Measurements from ENCODE around the gene CRTAP. TPM values are rescaled to one million over a fixed set of nuclear protein-coding genes. Genes with fewer than 3 reads are reported as not detected.
"Not testable (repeated sequence)": the region's sequence is repeated elsewhere in the genome, so short reads cannot be mapped to it uniquely, and the experiment has no call there.

The CRTAP gene
- polyA plus RNA-seq, 3 donors, result 134 to 321 (median 317) TPM

DNA sequence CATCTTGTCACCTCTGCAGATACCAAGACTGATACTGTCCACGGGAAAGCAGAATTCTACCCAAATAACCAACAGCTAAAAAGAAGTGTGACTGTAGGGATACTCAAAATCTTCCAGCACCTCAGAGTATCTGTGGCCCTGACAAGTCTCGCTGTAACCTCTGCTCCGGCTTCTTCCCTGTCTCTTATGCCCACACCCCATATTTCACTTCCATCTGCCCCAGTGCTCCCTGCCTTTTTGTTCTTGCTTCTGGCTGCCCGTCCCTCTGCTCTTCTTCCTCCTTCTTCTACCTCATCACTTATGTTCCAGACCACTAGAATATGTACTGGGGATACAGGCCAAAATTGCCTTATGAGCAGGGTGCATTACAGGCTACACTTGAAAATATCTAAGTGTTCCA lies 45.4 kb downstream of the CRTAP start:
- no peak overlapping the region for H3K4me3 Mint-ChIP-seq
- H3K27ac Mint-ChIP-seq, result peak overlapping the region in 2 of 7 donors; percentile 1 to 38
- H3K4me1 Mint-ChIP-seq, result peaks cover 16% of the 10 kb centered on the region
- TF ChIP-seq, protein P1, sequence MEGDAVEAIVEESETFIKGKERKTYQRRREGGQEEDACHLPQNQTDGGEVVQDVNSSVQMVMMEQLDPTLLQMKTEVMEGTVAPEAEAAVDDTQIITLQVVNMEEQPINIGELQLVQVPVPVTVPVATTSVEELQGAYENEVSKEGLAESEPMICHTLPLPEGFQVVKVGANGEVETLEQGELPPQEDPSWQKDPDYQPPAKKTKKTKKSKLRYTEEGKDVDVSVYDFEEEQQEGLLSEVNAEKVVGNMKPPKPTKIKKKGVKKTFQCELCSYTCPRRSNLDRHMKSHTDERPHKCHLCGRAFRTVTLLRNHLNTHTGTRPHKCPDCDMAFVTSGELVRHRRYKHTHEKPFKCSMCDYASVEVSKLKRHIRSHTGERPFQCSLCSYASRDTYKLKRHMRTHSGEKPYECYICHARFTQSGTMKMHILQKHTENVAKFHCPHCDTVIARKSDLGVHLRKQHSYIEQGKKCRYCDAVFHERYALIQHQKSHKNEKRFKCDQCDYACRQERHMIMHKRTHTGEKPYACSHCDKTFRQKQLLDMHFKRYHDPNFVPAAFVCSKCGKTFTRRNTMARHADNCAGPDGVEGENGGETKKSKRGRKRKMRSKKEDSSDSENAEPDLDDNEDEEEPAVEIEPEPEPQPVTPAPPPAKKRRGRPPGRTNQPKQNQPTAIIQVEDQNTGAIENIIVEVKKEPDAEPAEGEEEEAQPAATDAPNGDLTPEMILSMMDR (IDR thresholded peaks at IDR 0.05), result no peak
- Histone ChIP-seq H3K4me1 (ENCODE audit: control insufficient read depth in 1 of 2, insufficient read depth in 2 of 2, low read length in 2 of 2) (peaks cover 0 to 3% of the 10 kb centered on the region in 2 donors), H3K79me2 (ENCODE audit: insufficient read depth, low read length) (no peaks in the 10 kb centered on the region), H3K9ac (ENCODE audit: insufficient read depth, low read length, poor library complexity, severe bottlenecking) (no peak overlapping the region), H3K4me3 (replicated peaks in 1 of 3; ENCODE audit: low read depth in 2 of 3, low read length in 3 of 3) (no peak overlapping the region), H3K4me2 (replicated peaks; ENCODE audit: extremely low read depth, low read length, poor library complexity, severe bottlenecking) (no peak overlapping the region), H3K9me3 (replicated peaks in 1 of 2; ENCODE audit: control insufficient read depth in 1 of 2, insufficient read depth in 1 of 2, low read length in 2 of 2) (no peaks in the 10 kb centered on the region), H3K27me3 (ENCODE audit: control insufficient read depth in 2 of 2, insufficient read depth in 2 of 2, low read length in 2 of 2) (no peaks in the 10 kb centered on the region), H3K27ac (ENCODE audit: low read depth in 1 of 2, low read length in 2 of 2) (no peak overlapping the region), H2AFZ (ENCODE audit: insufficient read depth, low read depth, low read length, poor library complexity, severe bottlenecking) (no peak overlapping the region), H4K20me1 (ENCODE audit: insufficient read depth, low read length) (no peaks in the 10 kb centered on the region), H3K36me3 (replicated peaks in 1 of 2; ENCODE audit: control insufficient read depth in 1 of 2, insufficient read depth in 2 of 2, low read length in 2 of 2) (no peaks in the 10 kb centered on the region)
- H3K27me3 Mint-ChIP-seq (ENCODE audit: low read depth in 3 of 3), result peaks cover 0 to 2% (median 1%) of the 10 kb centered on the region in 3 donors
- intact Hi-C loops (cut with micrococcal nuclease), result no loop called here
- H3K36me3 Mint-ChIP-seq, result no peaks in the 10 kb centered on the region
- H3K9me3 Mint-ChIP-seq, result peaks cover 0 to 3% (median 0%) of the 10 kb centered on the region in 7 donors
- no peak for DNase-seq
- WGBS (ENCODE audit: insufficient coverage), result 96% methylated on average over 2 of the region's 4 CpGs

DNA sequence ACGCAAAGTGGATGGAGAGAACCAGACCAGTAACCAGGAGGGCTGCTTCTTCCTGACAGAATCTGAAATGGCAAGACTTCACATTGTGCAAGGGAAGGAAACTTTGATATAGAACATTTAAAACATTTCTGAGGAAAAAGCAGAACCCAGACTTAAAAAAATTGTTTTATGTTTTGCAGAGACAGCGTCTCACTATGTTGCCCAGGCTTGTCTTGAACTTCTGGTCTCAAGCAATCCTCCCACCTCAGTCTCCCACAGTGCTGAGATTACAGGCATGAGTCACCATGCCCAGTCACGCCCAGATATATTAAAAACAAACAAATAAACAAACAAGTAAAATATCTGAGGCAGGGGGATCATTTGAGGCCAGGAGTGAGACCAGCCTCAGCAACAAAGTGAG lies 46.2 kb downstream of the CRTAP start:
- TF ChIP-seq, protein P1 (IDR thresholded peaks at IDR 0.05), result no peak
- H3K4me3 ChIP-seq (replicated peaks in 1 of 3; ENCODE audit: low read depth in 2 of 3, low read length in 3 of 3), result no peak overlapping the region
- no peak overlapping the region for H3K9ac ChIP-seq (ENCODE audit: insufficient read depth, low read length, poor library complexity, severe bottlenecking)
- peaks cover 0 to 3% (median 0%) of the 10 kb centered on the region in 7 donors for H3K9me3 Mint-ChIP-seq
- no peak overlapping the region for H3K27ac ChIP-seq (ENCODE audit: low read depth in 1 of 2, low read length in 2 of 2)
- H3K27me3 Mint-ChIP-seq (ENCODE audit: low read depth in 3 of 3), result peaks cover 0 to 2% (median 1%) of the 10 kb centered on the region in 3 donors
- peaks cover 19% of the 10 kb centered on the region for H3K4me1 Mint-ChIP-seq
- no peak overlapping the region for H3K4me3 Mint-ChIP-seq
- H3K4me1 ChIP-seq (ENCODE audit: control insufficient read depth in 1 of 2, insufficient read depth in 2 of 2, low read length in 2 of 2), result peaks cover 0 to 3% of the 10 kb centered on the region in 2 donors
- H3K4me2 ChIP-seq (replicated peaks; ENCODE audit: extremely low read depth, low read length, poor library complexity, severe bottlenecking), result no peak overlapping the region
- H3K27ac Mint-ChIP-seq, result peak overlapping the region in 4 of 7 donors; percentile 2 to 64 (median 28)
- DNase-seq, result no peak
- no peaks in the 10 kb centered on the region for H3K27me3 ChIP-seq (ENCODE audit: control insufficient read depth in 2 of 2, insufficient read depth in 2 of 2, low read length in 2 of 2)
- no peaks in the 10 kb centered on the region for H3K36me3 Mint-ChIP-seq
- no peak overlapping the region for H2AFZ ChIP-seq (ENCODE audit: insufficient read depth, low read depth, low read length, poor library complexity, severe bottlenecking)
- H3K79me2 ChIP-seq (ENCODE audit: insufficient read depth, low read length), result no peaks in the 10 kb centered on the region
- WGBS (ENCODE audit: insufficient coverage), result 100% methylated on average over 2 of the region's 3 CpGs
- intact Hi-C loops (cut with micrococcal nuclease), result no loop called here
- H3K9me3 ChIP-seq (replicated peaks in 1 of 2; ENCODE audit: control insufficient read depth in 1 of 2, insufficient read depth in 1 of 2, low read length in 2 of 2), result no peaks in the 10 kb centered on the region
- H3K36me3 ChIP-seq (replicated peaks in 1 of 2; ENCODE audit: control insufficient read depth in 1 of 2, insufficient read depth in 2 of 2, low read length in 2 of 2), result no peaks in the 10 kb centered on the region
- H4K20me1 ChIP-seq (ENCODE audit: insufficient read depth, low read length), result no peaks in the 10 kb centered on the region

DNA sequence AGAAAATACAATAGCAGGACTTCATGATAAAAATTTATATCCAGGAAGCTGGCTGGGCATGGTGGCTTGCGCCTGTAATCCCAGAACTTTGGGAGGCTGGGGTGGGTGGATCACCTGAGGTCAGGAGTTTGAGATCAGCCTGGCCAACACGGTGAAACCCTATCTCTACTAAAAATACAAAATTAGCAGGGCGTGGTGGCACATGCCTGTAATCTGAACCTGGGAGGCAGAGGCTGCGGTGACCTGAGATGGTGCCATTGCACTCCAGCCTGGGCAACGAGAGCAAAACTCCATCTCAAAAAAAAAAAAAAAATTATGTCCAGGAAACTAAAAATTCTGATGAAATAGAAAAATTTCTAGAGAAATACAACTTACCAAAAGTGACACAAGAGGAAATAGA lies 48.8 kb downstream of the CRTAP start:
- H3K27me3 ChIP-seq (ENCODE audit: control insufficient read depth in 2 of 2, insufficient read depth in 2 of 2, low read length in 2 of 2); H4K20me1 ChIP-seq (ENCODE audit: insufficient read depth, low read length); H3K9me3 ChIP-seq (replicated peaks in 1 of 2; ENCODE audit: control insufficient read depth in 1 of 2, insufficient read depth in 1 of 2, low read length in 2 of 2); H3K9ac ChIP-seq (ENCODE audit: insufficient read depth, low read length, poor library complexity, severe bottlenecking); DNase-seq; H3K79me2 ChIP-seq (ENCODE audit: insufficient read depth, low read length); H3K27ac ChIP-seq (ENCODE audit: low read depth in 1 of 2, low read length in 2 of 2); H3K4me2 ChIP-seq (replicated peaks; ENCODE audit: extremely low read depth, low read length, poor library complexity, severe bottlenecking); H3K27ac Mint-ChIP-seq; H3K36me3 Mint-ChIP-seq; H3K4me1 ChIP-seq (ENCODE audit: control insufficient read depth in 1 of 2, insufficient read depth in 2 of 2, low read length in 2 of 2); H3K9me3 Mint-ChIP-seq; intact Hi-C loops (cut with micrococcal nuclease); H2AFZ ChIP-seq (ENCODE audit: insufficient read depth, low read depth, low read length, poor library complexity, severe bottlenecking); H3K4me3 Mint-ChIP-seq; H3K4me3 ChIP-seq (replicated peaks in 1 of 3; ENCODE audit: low read depth in 2 of 3, low read length in 3 of 3); H3K27me3 Mint-ChIP-seq (ENCODE audit: low read depth in 3 of 3); H3K36me3 ChIP-seq (replicated peaks in 1 of 2; ENCODE audit: control insufficient read depth in 1 of 2, insufficient read depth in 2 of 2, low read length in 2 of 2): not testable (repeated sequence)
- H3K4me1 Mint-ChIP-seq, result peaks cover 19% of the 10 kb centered on the region
- WGBS (ENCODE audit: insufficient coverage), result 100% methylated on average over 1 of the region's 5 CpGs

Measured in CD14-positive monocyte (primary cell).